Stomach (tissue), 9 donors: ENCODE measurements around the gene PRAME. TPM values are rescaled to one million over a fixed set of nuclear protein-coding genes. Genes with fewer than 3 reads are reported as not detected.

Experiments used
- DNase-seq, 2 donors: peaks; one replicate each; pipeline versions ENCODE4 v3.0.0 to v3.0.0-alpha.2; 2013 to 2019
- H3K27ac ChIP-seq, 5 donors: fragments of 200-600 bp in 4 of 5; sonication (generic) in 4 of 5; one replicate each; pipeline ENCODE4 v1.5.1; 2013 to 2019; ENCODE audit warnings: mild to moderate bottlenecking in 1 of 5, moderate library complexity in 1 of 5
- H3K27me3 ChIP-seq, 3 donors: fragments of 200-600 bp; sonication (generic); one replicate each; pipeline ENCODE4 v1.5.1; 2017 to 2019; ENCODE audit warnings: mixed run types in 1 of 3
- H3K36me3 ChIP-seq, 4 donors: fragments of 200-600 bp; sonication (generic); 1 replicate in 3 of 4; 2 replicates in 1 of 4; pipeline ENCODE4 v1.5.1; 2016 to 2019
- H3K4me1 ChIP-seq, 4 donors: fragments of 200-600 bp; sonication (generic); one replicate each; pipeline ENCODE4 v1.5.1; 2016 to 2019
- H3K4me3 ChIP-seq, 4 donors: fragments of 200-600 bp; sonication (generic) in 3 of 4; one replicate each; pipeline ENCODE4 v1.5.1; 2016 to 2019; ENCODE audit warnings: mild to moderate bottlenecking in 1 of 4
- H3K9me3 ChIP-seq, 4 donors: fragments of 200-600 bp; sonication (generic); one replicate each; pipeline ENCODE4 v1.5.1; 2016 to 2019
- EP300 ChIP-seq: sonication (generic); formaldehyde crosslinking; IDR thresholded peaks from one replicate; pipeline ENCODE4 v1.6.1; 2017; ENCODE audit warnings: antibody characterized with exemption
- POLR2A ChIP-seq, 4 donors: fragments of 450-650 bp; IDR thresholded peaks; one replicate each; pipeline ENCODE4 v1.6.1; 2016; ENCODE audit warnings: antibody characterized with exemption in 4 of 4, control low read depth in 2 of 4, mild to moderate bottlenecking in 1 of 4, moderate library complexity in 1 of 4
- POLR2AphosphoS5 ChIP-seq, 3 donors: sonication (generic); formaldehyde crosslinking; IDR thresholded peaks; one replicate each; pipeline ENCODE4 v1.6.1; 2016; ENCODE audit warnings: antibody characterized with exemption in 3 of 3
- WGBS, 5 donors: extraction: QIAGEN DNeasy Blood & Tissue Kit in 3 of 5; methylation state at CpG; one replicate each; pipeline versions ENCODE4 v1.1.5 to v1.1.7; 2013 to 2018; 5-methylcytosine and 5-hydroxymethylcytosine counted together
- intact Hi-C: fragments of 100-400 bp; cut with DNase I; formaldehyde crosslinking; loops from one replicate; pipeline ENCODE4 v1.15.1; 2023; ENCODE audit warnings: low total_unique reads
- polyA plus RNA-seq, 3 donors: library from polyadenylated mRNA; stranded (reverse); fragments of 200-250 nt; gene quantifications; one replicate each; pipeline ENCODE4 v1.2.3, GENCODE V29; 2013
- total RNA-seq, 5 donors: library from RNA; depleted of rRNA; stranded (reverse); fragments of >200 nt; gene quantifications; one replicate each; pipeline versions ENCODE4 v1.1.0 to v1.2.3, GENCODE V29; 2014 to 2016
- TF ChIP-seq, protein P1 (sequence below), 7 experiments: fragments of 450-650 bp in 4 of 7; fragments of 200-600 bp in 3 of 7; sonication (generic) in 3 of 7; IDR thresholded peaks; one replicate each; pipeline ENCODE4 v1.5.1; 2016 to 2019; ENCODE audit warnings: antibody characterized with exemption in 7 of 7, control low read depth in 2 of 7, mild to moderate bottlenecking in 1 of 7
- donor health status: healthy with polysubstance abuse.
- donor health status: Bipolar disorder and iron deficiency.
- donor health status: healthy.

The PRAME gene
- total and polyA plus RNA-seq, 8 donors, result not detected

- Histone ChIP-seq H3K4me3 (no peak overlapping the region), H3K9me3 (no peaks in the 10 kb centered on the region), H3K36me3 (no peaks in the 10 kb centered on the region), H3K4me1 (no peaks in the 10 kb centered on the region), H3K27ac (no peak overlapping the region), H3K27me3 (peaks cover 0 to 35% (median 0%) of the 10 kb centered on the region in 3 donors)
- WGBS, 5 donors, result 79 to 92% (median 80%) methylated on average over 6 of the region's 6 CpGs
- TF ChIP-seq, protein P1, sequence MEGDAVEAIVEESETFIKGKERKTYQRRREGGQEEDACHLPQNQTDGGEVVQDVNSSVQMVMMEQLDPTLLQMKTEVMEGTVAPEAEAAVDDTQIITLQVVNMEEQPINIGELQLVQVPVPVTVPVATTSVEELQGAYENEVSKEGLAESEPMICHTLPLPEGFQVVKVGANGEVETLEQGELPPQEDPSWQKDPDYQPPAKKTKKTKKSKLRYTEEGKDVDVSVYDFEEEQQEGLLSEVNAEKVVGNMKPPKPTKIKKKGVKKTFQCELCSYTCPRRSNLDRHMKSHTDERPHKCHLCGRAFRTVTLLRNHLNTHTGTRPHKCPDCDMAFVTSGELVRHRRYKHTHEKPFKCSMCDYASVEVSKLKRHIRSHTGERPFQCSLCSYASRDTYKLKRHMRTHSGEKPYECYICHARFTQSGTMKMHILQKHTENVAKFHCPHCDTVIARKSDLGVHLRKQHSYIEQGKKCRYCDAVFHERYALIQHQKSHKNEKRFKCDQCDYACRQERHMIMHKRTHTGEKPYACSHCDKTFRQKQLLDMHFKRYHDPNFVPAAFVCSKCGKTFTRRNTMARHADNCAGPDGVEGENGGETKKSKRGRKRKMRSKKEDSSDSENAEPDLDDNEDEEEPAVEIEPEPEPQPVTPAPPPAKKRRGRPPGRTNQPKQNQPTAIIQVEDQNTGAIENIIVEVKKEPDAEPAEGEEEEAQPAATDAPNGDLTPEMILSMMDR (IDR thresholded peaks at IDR 0.05), result no peak
- TF ChIP-seq EP300, result no peak
- TF ChIP-seq POLR2A (IDR thresholded peaks at IDR 0.05), result no peak
- no peak for TF ChIP-seq POLR2AphosphoS5 (IDR thresholded peaks at IDR 0.05)
- intact Hi-C loops, result loop anchor here (10.0 kb wide), 1 partner anchor 59 kb away; no protein-coding TSS in a partner anchor
- DNase-seq, result no peak
Observed at GRCh38 chr22:22523494-22523893, 35.6 kb downstream of the PRAME start.

DNA sequence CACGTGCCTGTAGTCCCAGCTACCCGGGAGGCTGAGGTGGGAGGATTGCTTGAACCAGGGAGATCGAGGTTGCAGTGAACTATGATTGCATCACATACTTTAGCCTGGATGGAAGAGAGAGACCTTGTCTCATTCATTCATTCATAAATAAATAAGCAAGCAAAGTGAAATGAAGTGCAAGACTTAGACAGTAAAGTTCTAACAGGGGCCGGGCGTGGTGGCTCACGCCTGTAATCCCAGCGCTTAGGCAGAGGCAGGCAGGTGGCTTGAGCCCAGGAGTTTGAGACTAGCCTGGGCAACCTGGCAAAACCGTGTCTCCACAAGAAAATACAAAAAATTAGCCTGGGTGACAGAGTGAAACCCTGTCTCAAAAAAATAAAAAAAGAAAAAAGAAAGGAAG, 37.4 kb downstream of the PRAME start:
- no peaks in the 10 kb centered on the region for H3K36me3 ChIP-seq
- no peaks in the 10 kb centered on the region for H3K4me1 ChIP-seq
- H3K9me3 ChIP-seq, result no peaks in the 10 kb centered on the region
- TF ChIP-seq, protein P1 (IDR thresholded peaks at IDR 0.05), result no peak
- TF ChIP-seq POLR2AphosphoS5 (IDR thresholded peaks at IDR 0.05), result no peak
- no peak for TF ChIP-seq POLR2A (IDR thresholded peaks at IDR 0.05)
- TF ChIP-seq EP300, result no peak
- DNase-seq, result no peak
- 78 to 81% (median 80%) methylated on average over 8 of the region's 8 CpGs for WGBS, 5 donors
- H3K27me3 ChIP-seq, result peaks cover 0 to 44% (median 5%) of the 10 kb centered on the region in 3 donors
- no peak overlapping the region for H3K27ac ChIP-seq
- no peak overlapping the region for H3K4me3 ChIP-seq
- intact Hi-C loops, result loop anchor here (10.0 kb wide), 1 partner anchor 57 kb away; no protein-coding TSS in a partner anchor

DNA sequence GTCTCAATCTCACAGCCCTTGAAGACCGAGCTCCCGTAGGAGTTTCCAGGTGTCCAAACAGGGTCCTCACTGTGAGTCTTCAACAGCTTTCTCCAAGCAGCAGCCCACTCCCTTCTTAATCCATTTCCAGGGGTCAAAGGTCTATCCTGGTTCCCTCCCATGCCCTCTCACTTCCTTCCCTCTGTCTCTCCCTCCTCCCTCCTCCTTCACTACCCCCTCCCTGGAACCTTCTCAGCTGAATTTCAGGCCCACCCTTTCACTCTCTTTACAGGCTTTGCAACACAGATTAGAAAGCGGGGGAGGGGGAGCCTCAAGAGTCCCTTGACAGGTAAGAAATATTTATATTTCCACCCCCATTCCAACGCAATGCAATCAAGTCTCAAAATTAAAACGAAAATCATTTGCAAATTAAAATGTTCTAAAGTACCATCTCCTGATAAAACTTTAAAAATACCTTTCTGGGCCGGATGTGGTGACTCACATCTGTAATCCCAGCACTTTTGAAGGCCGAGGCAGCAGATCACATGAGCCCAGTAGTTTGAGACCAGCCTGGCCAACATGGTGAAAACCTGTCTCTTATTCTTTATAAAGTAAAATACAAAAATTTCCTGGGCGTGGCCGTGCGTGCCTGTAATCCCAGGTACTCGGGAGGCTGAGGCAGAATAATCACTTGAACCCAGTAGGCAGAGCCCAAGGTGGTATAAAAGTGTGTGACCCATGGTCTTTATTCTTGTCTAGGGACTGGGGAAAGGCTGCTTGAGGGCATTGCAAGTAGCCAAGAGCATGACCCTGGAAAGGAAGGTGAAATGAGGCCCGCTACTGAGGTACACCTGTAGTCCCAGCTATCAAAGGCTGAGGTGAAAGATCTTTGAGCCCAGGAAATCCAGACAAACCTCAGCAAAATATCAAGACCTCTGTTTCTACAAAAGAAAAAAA, 38.1 kb downstream of the PRAME start:
- Histone ChIP-seq H3K36me3 (no peaks in the 10 kb centered on the region), H3K4me3 (no peak overlapping the region), H3K4me1 (no peaks in the 10 kb centered on the region), H3K27ac (no peak overlapping the region), H3K9me3 (no peaks in the 10 kb centered on the region), H3K27me3 (peaks cover 0 to 50% (median 9%) of the 10 kb centered on the region in 3 donors)
- intact Hi-C loops, result loop anchor here (10.0 kb wide), 1 partner anchor 56 kb away; no protein-coding TSS in a partner anchor
- TF ChIP-seq, protein P1 (IDR thresholded peaks at IDR 0.05), result no peak
- no peak for TF ChIP-seq POLR2AphosphoS5 (IDR thresholded peaks at IDR 0.05)
- TF ChIP-seq POLR2A (IDR thresholded peaks at IDR 0.05), result no peak
- TF ChIP-seq EP300, result no peak
- DNase-seq, result no peak
- WGBS, 5 donors, result 74 to 80% (median 78%) methylated on average over 12 of the region's 12 CpGs

- Histone ChIP-seq H3K27me3 (peaks cover 0 to 58% (median 9%) of the 10 kb centered on the region in 3 donors), H3K4me3 (no peak within 1 kb of the TSS), H3K27ac (no peak within 1 kb of the TSS), H3K36me3 (no peaks in the 10 kb centered on the region), H3K4me1 (no peaks in the 10 kb centered on the region), H3K9me3 (no peaks in the 10 kb centered on the region)
- intact Hi-C loops, result loop anchor here (10.0 kb wide), 1 partner anchor 55 kb away; no protein-coding TSS in a partner anchor
- no peak for DNase-seq
- 69 to 80% (median 71%) methylated on average over 12 of the region's 12 CpGs for WGBS, 5 donors
- TF ChIP-seq POLR2AphosphoS5 (IDR thresholded peaks at IDR 0.05) (no peak), EP300 (no peak), POLR2A (IDR thresholded peaks at IDR 0.05) (no peak)
- TF ChIP-seq, protein P1 (IDR thresholded peaks at IDR 0.05), result no peak
Observed at GRCh38 chr22:22520020-22520656, 38.9 kb downstream of the PRAME start, which contains the start of gene ZNF280A. Gene ZNF280A (minus strand): TSS chr22:22520270. CDS start chr22:22515630, 4,640 bp downstream.
